GM19397 (cell line): ENCODE results near the gene SOX1.

Experiments used
- ATAC-seq: cut with Tn5 transposase; IDR thresholded peaks from one replicate; pipeline ENCODE4 v1.9.1; 2021; ENCODE audit warnings: mild to moderate bottlenecking, moderate library complexity; ENCODE audit not compliant: unreplicated experiment

Gene SOX1

GRCh38 chr13:112071723-112072533 lies 5.0 kb downstream of the SOX1 start:
- no peak for ATAC-seq

- no peak for ATAC-seq
These were observed 5.7 kb downstream of the SOX1 start for GRCh38 chr13:112072534-112073244.

GRCh38 chr13:112073245-112074138 lies 6.5 kb downstream of the SOX1 start:
- no peak for ATAC-seq

GRCh38 chr13:112074139-112074865 lies 7.4 kb downstream of the SOX1 start:
- no peak for ATAC-seq

GRCh38 chr13:112077729-112078128 lies 10.8 kb downstream of the SOX1 start:
- no peak for ATAC-seq

- no peak for ATAC-seq
These were observed 11.3 kb downstream of the SOX1 start for GRCh38 chr13:112078216-112078615.

GRCh38 chr13:112078879-112079531 lies 12.1 kb downstream of the SOX1 start:
- no peak for ATAC-seq

GRCh38 chr13:112079696-112080095 lies 12.7 kb downstream of the SOX1 start:
- ATAC-seq = no peak

GRCh38 chr13:112083971-112084370 lies 17.0 kb downstream of the SOX1 start:
- no peak for ATAC-seq

- no peak for ATAC-seq
These were observed 25.5 kb downstream of the SOX1 start for GRCh38 chr13:112092453-112092852.

- no peak for ATAC-seq
These were observed 28.4 kb downstream of the SOX1 start for GRCh38 chr13:112095354-112095753.

GRCh38 chr13:112096959-112097358 lies 30.0 kb downstream of the SOX1 start:
- no peak for ATAC-seq

GRCh38 chr13:112097770-112098169 lies 30.8 kb downstream of the SOX1 start:
- ATAC-seq = no peak

- ATAC-seq = no peak
These were observed 31.8 kb downstream of the SOX1 start for GRCh38 chr13:112098699-112099098.

GRCh38 chr13:112101360-112101930 lies 34.5 kb downstream of the SOX1 start:
- no peak for ATAC-seq

- no peak for ATAC-seq
These were observed 35.3 kb downstream of the SOX1 start for GRCh38 chr13:112102243-112102642.

GRCh38 chr13:112103260-112103838 lies 36.4 kb downstream of the SOX1 start:
- no peak for ATAC-seq

- ATAC-seq = no peak
These were observed 37.3 kb downstream of the SOX1 start for GRCh38 chr13:112103961-112104880.
